Astrocyte of the cerebellum (primary cell): Measurements from ENCODE around the gene NPNT.

ENCODE experiments used
- DNase-seq: peaks from one replicate; pipeline ENCODE4 v3.0.0-alpha.2; 2011; ENCODE audit warnings: low read depth
- H3K4me3 ChIP-seq: 2 replicates; pipeline ENCODE4 v1.5.1; 2011; ENCODE audit warnings: mild to moderate bottlenecking, low read depth, low read length, moderate library complexity
- in situ Hi-C: cut with HindIII; loops from 2 replicates; pipeline ENCODE4 v1.10.0; 2017; ENCODE audit warnings: low sequenced_read_pairs
- TF ChIP-seq, protein P1 (sequence below): IDR thresholded peaks from 2 replicates; pipeline ENCODE4 v1.5.1; 2012; ENCODE audit warnings: low read length, low read depth, moderate library complexity, mild to moderate bottlenecking; ENCODE audit errors: missing control alignments

NPNT gene

GRCh38 chr4:105950701-105951100 is 55.4 kb downstream of the NPNT start:
- TF ChIP-seq, protein P1, sequence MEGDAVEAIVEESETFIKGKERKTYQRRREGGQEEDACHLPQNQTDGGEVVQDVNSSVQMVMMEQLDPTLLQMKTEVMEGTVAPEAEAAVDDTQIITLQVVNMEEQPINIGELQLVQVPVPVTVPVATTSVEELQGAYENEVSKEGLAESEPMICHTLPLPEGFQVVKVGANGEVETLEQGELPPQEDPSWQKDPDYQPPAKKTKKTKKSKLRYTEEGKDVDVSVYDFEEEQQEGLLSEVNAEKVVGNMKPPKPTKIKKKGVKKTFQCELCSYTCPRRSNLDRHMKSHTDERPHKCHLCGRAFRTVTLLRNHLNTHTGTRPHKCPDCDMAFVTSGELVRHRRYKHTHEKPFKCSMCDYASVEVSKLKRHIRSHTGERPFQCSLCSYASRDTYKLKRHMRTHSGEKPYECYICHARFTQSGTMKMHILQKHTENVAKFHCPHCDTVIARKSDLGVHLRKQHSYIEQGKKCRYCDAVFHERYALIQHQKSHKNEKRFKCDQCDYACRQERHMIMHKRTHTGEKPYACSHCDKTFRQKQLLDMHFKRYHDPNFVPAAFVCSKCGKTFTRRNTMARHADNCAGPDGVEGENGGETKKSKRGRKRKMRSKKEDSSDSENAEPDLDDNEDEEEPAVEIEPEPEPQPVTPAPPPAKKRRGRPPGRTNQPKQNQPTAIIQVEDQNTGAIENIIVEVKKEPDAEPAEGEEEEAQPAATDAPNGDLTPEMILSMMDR, result no peak
- in situ Hi-C loops, result no loop called here
- H3K4me3 ChIP-seq, result no peak overlapping the region
- no peak for DNase-seq

- no peak overlapping the region for H3K4me3 ChIP-seq
- TF ChIP-seq, protein P1, result no peak
- DNase-seq, result no peak
- in situ Hi-C loops, result no loop called here
Measured at GRCh38 chr4:105951198-105951597, 55.9 kb downstream of the NPNT start.

DNA sequence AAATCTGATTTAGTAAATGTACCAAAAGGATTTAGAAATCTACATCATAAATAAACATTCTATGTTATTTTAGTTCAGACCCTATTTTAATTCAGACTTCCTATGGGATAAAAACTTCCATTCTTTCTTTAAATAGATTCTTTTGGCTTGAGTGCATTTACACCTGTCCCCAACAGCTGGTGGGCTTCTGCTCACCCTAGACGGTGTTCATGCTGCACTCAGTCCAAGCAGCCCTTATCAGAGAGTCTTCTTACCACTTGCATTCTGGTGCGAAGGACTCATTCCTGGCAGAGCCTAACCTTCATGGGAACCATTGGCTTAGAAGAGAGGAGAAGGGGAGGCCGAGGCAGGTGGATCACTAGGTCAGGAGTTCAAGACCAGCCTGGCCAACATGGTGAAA is 57.3 kb downstream of the NPNT start:
- no peak overlapping the region for H3K4me3 ChIP-seq
- DNase-seq, result no peak
- in situ Hi-C loops, result no loop called here
- TF ChIP-seq, protein P1, result no peak

- DNase-seq, result no peak
- TF ChIP-seq, protein P1, result no peak
- in situ Hi-C loops, result no loop called here
- H3K4me3 ChIP-seq, result no peak overlapping the region
Measured at GRCh38 chr4:105956569-105956968, 61.3 kb downstream of the NPNT start.

DNA sequence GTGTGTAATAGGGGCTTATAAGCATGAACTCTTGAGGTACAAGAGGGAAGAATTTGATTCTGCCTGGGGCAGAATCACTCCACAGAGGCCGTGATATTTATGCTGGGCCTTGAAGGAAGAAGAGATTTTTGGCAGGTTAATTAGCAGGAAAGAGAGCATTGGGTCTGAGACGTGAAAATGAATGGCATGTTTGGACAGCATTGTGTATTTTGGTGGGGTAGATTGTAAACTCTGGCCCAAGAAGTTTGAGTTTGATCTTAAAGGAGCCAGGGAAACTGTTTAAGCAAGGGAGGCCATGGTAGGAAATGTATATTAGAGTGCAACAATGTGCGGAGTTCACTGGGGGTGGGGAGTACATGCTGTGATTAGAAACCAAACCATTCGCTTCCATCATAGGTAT is 62.4 kb downstream of the NPNT start:
- in situ Hi-C loops, result no loop called here
- H3K4me3 ChIP-seq, result no peak overlapping the region
- TF ChIP-seq, protein P1, result no peak
- no peak for DNase-seq

- DNase-seq, result no peak
- TF ChIP-seq, protein P1, result no peak
- in situ Hi-C loops, result loop anchor here (5.0 kb wide), 1 partner anchor 34 kb away; no protein-coding TSS in a partner anchor
- no peak overlapping the region for H3K4me3 ChIP-seq
Measured at GRCh38 chr4:105963461-105964400, 68.5 kb downstream of the NPNT start.
